ENCODE results near the gene FHL5. TPM values are rescaled to one million over a fixed set of nuclear protein-coding genes. Genes with fewer than 3 reads are reported as not detected.

Gene FHL5
- total and polyA plus RNA-seq, 2 donors (not counting 3 experiments of a cell fraction or from before 2014, with no cell fraction given), result not detected

- FAIRE-seq, result no peak
- Histone ChIP-seq H4K20me1 (replicated peaks; ENCODE audit: control insufficient read depth, extremely low read depth, insufficient read depth, low read length) (no peaks in the 10 kb centered on the region), H2AFZ (ENCODE audit: low read depth, low read length) (no peak overlapping the region), H3K79me2 (ENCODE audit: control insufficient read depth, insufficient read depth, low read length) (no peaks in the 10 kb centered on the region), H3K9me3 (replicated peaks; ENCODE audit: control insufficient read depth, insufficient read depth, low read length) (peaks cover 2% of the 10 kb centered on the region), H3K4me1 (ENCODE audit: control insufficient read depth, extremely low read depth, insufficient read depth, low read length) (no peaks in the 10 kb centered on the region), H3K4me3 (replicated peaks in 1 of 3; ENCODE audit: insufficient read depth in 1 of 3, low read depth in 1 of 3, low read length in 3 of 3) (no peak overlapping the region), H3K27me3 (ENCODE audit: control insufficient read depth in 2 of 2, insufficient read depth in 2 of 2, low read length in 2 of 2) (no peaks in the 10 kb centered on the region), H3K9me1 (replicated peaks; ENCODE audit: control insufficient read depth, extremely low read depth, insufficient read depth, low read length) (no peaks in the 10 kb centered on the region), H3K9ac (replicated peaks; ENCODE audit: extremely low read depth, insufficient read depth, low read length) (no peak overlapping the region), H3K4me2 (ENCODE audit: insufficient read depth, low read length) (no peak overlapping the region), H3K27ac (ENCODE audit: insufficient read depth, low read depth, low read length) (no peak overlapping the region), H3K36me3 (ENCODE audit: control insufficient read depth in 2 of 2, extremely low read depth in 1 of 2, insufficient read depth in 2 of 2, low read length in 2 of 2) (no peaks in the 10 kb centered on the region)
- dilution Hi-C loops (cut with MboI; ENCODE audit: extremely low pct_ligation_motif_present, low sequenced_read_pairs) (no loop called here), intact Hi-C loops (cut with micrococcal nuclease) (no loop called here)
- TF ChIP-seq MAX (IDR thresholded peaks at IDR 0.05; ENCODE audit: insufficient read depth, insufficient read length) (no peak), JUN (IDR thresholded peaks at IDR 0.05; ENCODE audit: borderline replicate concordance, insufficient read depth, insufficient read length, low read depth) (no peak), FOS (IDR thresholded peaks at IDR 0.05; ENCODE audit: borderline replicate concordance, insufficient read depth, low read length) (no peak)
- ChIA-PET POLR2A (no interaction called here), CTCF (no interaction called here)
- DNase-seq (ENCODE audit: low read depth, low spot score), result no peak
- BruUV-seq (replicated peaks), result no TSS peak
These were observed 96.3 kb downstream of the FHL5 start for GRCh38 chr6:96659084-96659845.

Small RNAs within 50 kb of the gene (small RNA-seq; reads per million reads assigned to genes)
- gene RNU4-70P (ENCODE audit: insufficient read depth, insufficient read length, low read depth, low replicate concordance), result not detected

Other genes starting within 250 kb of the FHL5 start
- gene UFL1, start 41.3 kb upstream of the FHL5 start, total RNA-seq, result 18.3 and 19.6 TPM in 2 replicates
- gene UFL1, start 41.3 kb upstream of the FHL5 start, polyA plus RNA-seq, result 2.1 and 3.4 TPM in 2 replicates